Hypothalamus (tissue), 51 donors: Measurements from ENCODE around the gene SULT1A1.
A peak's percentile ranks its signal among the peaks of the same experiment; 100 is the strongest.
"Not testable (repeated sequence)": the region's sequence is repeated elsewhere in the genome, so short reads cannot be mapped to it uniquely, and the experiment has no call there.

Experiments
- DNase-seq, 51 donors: peaks; one replicate each; lab custom pipeline; 2025; lab: John Stamatoyannopoulos, UW

Gene SULT1A1

GRCh38 chr16:28592511-28592910 is 17.3 kb downstream of the SULT1A1 start:
- no peak for DNase-seq

GRCh38 chr16:28591355-28591754 is 18.5 kb downstream of the SULT1A1 start:
- DNase-seq = no peak

- DNase-seq = no peak
These were observed 19.2 kb downstream of the SULT1A1 start for GRCh38 chr16:28590384-28591340.

- no peak for DNase-seq
These were observed 19.9 kb downstream of the SULT1A1 start for GRCh38 chr16:28589930-28590329.

- no peak for DNase-seq
These were observed 20.8 kb downstream of the SULT1A1 start for GRCh38 chr16:28589069-28589468.

- no peak for DNase-seq
These were observed 22.5 kb downstream of the SULT1A1 start for GRCh38 chr16:28587386-28587785.

- DNase-seq = no peak
These were observed 23.4 kb downstream of the SULT1A1 start for GRCh38 chr16:28586466-28586865.

- no peak for DNase-seq
These were observed 24.2 kb downstream of the SULT1A1 start for GRCh38 chr16:28585674-28586073.

GRCh38 chr16:28580726-28581315 is 29.0 kb downstream of the SULT1A1 start:
- no peak for DNase-seq

- no peak for DNase-seq
These were observed 34.3 kb downstream of the SULT1A1 start for GRCh38 chr16:28575446-28576109.

- DNase-seq = no peak
These were observed 34.9 kb downstream of the SULT1A1 start for GRCh38 chr16:28574925-28575324.

- DNase-seq = no peak
These were observed 35.8 kb downstream of the SULT1A1 start for GRCh38 chr16:28573738-28574718.

GRCh38 chr16:28572696-28573510 is 36.9 kb downstream of the SULT1A1 start:
- DNase-seq = peak in 3 of 51 donors; percentile 4 to 64 (median 11)

GRCh38 chr16:28569968-28570752 is 39.7 kb downstream of the SULT1A1 start:
- DNase-seq = no peak

GRCh38 chr16:28569021-28569420 is 40.8 kb downstream of the SULT1A1 start:
- no peak for DNase-seq

- no peak for DNase-seq
These were observed 42.6 kb downstream of the SULT1A1 start for GRCh38 chr16:28567292-28567691.

- not testable (repeated sequence) for DNase-seq
These were observed 43.5 kb downstream of the SULT1A1 start for GRCh38 chr16:28566233-28566925.

- no peak for DNase-seq
These were observed 46.6 kb downstream of the SULT1A1 start for GRCh38 chr16:28563218-28563617.
